ENCODE data around the gene PODNL1.
"Not testable (repeated sequence)": the region's sequence is repeated elsewhere in the genome, so short reads cannot be mapped to it uniquely, and the experiment has no call there.

The PODNL1 gene

GRCh38 chr19:13979244-13979615, 41.0 kb upstream of the PODNL1 start:
- no peak for DNase-seq (ENCODE audit: low spot score)
- no peak for TF ChIP-seq CTCF (IDR thresholded peaks at IDR 0.05; ENCODE audit: extremely low read depth, missing control alignments)

- no peak for DNase-seq (ENCODE audit: low spot score)
- no peak for TF ChIP-seq CTCF (IDR thresholded peaks at IDR 0.05; ENCODE audit: extremely low read depth, missing control alignments)
Observed at GRCh38 chr19:13978351-13979243, 40.4 kb upstream of the PODNL1 start.

GRCh38 chr19:13977803-13978202, 39.6 kb upstream of the PODNL1 start:
- TF ChIP-seq CTCF (IDR thresholded peaks at IDR 0.05; ENCODE audit: extremely low read depth, missing control alignments): no peak

GRCh38 chr19:13976446-13976845, 38.2 kb upstream of the PODNL1 start:
- TF ChIP-seq CTCF (IDR thresholded peaks at IDR 0.05; ENCODE audit: extremely low read depth, missing control alignments): no peak
- no peak for DNase-seq (ENCODE audit: low spot score)

More at GRCh38 chr19:13977803-13978202, 39.6 kb upstream of the PODNL1 start:
- no peak for DNase-seq (ENCODE audit: low spot score)

GRCh38 chr19:13975870-13976269, 37.7 kb upstream of the PODNL1 start:
- DNase-seq (ENCODE audit: low spot score): no peak
- TF ChIP-seq CTCF (IDR thresholded peaks at IDR 0.05; ENCODE audit: extremely low read depth, missing control alignments): no peak

- no peak for TF ChIP-seq CTCF (IDR thresholded peaks at IDR 0.05; ENCODE audit: extremely low read depth, missing control alignments)
- no peak for DNase-seq (ENCODE audit: low spot score)
Observed at GRCh38 chr19:13974073-13974472, 35.9 kb upstream of the PODNL1 start.

- DNase-seq (ENCODE audit: low spot score): not testable (repeated sequence)
Observed at GRCh38 chr19:13973479-13973878, 35.3 kb upstream of the PODNL1 start.
